Stimulated activated CD8-positive, alpha-beta memory T cell treated with anti-CD3 and anti-CD28 coated beads, Interleukin-4, amount 100 ng/mL, for 4 hours (primary cell): ENCODE data around the gene AXDND1.

Experiments
- DNase-seq, 2 donors: peaks; one replicate each; pipeline ENCODE4 v3.0.0-alpha.2; 2020; ENCODE audit warnings: low read depth in 2 of 2, low spot score in 1 of 2

Gene AXDND1

GRCh38 chr1:179558078-179558477 lies 192.3 kb downstream of the AXDND1 start:
- no peak for DNase-seq

GRCh38 chr1:179575497-179576314 lies 209.9 kb downstream of the AXDND1 start, which contains the start of gene NPHS2:
Gene NPHS2, minus strand, starts transcription at chr1:179575948. Its CDS starts 84 bp downstream, at chr1:179575864.
- DNase-seq = no peak

- no peak for DNase-seq
Measured at GRCh38 chr1:179576509-179576908, 210.7 kb downstream of the AXDND1 start.

DNA sequence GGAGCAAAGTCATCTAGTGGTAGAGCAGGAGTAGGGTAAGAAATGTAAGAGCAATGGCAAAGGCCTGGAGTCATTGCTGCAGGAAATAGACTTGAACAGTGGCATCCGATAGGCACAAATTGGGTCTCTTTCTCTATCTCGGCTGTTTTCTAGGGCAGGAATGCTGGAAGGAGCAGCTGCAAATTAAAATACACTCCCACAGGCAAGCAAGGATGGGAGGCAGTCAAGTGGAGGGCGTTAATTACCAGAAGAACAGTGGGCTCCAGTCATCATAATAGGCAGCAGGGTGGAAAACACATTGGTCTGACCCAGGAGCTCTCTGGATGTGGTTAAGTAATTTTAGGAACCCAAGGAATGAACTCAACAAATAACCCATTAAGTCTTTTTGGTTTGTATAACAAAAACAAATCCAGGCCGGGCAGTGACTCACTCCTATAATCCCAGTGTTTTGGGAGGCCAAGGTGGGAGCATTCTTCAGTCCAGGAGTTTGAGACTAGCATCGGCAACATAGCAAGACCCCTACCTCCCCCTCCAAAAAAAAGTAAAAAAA lies 218.1 kb downstream of the AXDND1 start:
- no peak for DNase-seq

- no peak for DNase-seq
Measured at GRCh38 chr1:179586107-179586823, 220.5 kb downstream of the AXDND1 start.

DNA sequence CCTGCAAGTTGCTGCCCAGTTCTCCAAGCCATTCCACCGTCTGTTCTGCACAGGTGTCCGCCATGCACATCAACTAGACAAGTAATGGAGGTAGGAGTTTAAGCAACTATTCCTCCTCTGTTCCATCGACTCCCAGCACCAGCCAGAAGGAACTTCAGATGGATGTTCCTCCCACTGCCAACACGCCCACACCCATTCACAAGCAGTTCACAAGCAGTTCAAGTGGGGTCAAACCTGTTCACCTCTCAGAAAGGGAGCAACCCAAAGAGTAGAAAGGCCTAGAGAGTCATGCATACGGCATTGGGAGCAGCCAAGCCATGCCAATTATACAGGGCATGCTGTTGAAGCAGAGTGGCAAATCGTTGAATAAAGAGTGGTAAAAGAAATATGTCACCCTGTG lies 221.6 kb downstream of the AXDND1 start:
- no peak for DNase-seq

GRCh38 chr1:179588425-179589024 lies 222.8 kb downstream of the AXDND1 start:
- no peak for DNase-seq

GRCh38 chr1:179589509-179589908 lies 223.7 kb downstream of the AXDND1 start:
- DNase-seq = no peak

DNA sequence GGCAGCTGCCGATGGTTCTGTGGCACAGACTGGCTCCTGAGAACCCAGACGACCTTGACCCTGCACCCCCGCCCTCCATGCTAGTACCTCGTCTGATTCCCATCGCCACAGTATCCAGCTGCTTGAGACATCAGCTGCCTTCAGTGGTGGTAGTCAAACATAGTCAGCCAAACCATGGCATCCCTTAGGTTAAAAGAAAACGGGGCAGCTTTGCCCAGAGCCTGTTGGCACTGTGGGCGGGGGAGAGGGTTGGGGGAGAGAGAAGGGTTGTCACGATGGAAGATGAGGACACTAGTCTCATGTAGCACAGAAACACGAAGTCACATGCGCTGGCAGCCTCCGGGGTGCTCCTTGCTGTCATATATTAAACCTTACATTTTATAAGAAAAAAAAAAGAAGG lies 224.9 kb downstream of the AXDND1 start:
- no peak for DNase-seq

DNA sequence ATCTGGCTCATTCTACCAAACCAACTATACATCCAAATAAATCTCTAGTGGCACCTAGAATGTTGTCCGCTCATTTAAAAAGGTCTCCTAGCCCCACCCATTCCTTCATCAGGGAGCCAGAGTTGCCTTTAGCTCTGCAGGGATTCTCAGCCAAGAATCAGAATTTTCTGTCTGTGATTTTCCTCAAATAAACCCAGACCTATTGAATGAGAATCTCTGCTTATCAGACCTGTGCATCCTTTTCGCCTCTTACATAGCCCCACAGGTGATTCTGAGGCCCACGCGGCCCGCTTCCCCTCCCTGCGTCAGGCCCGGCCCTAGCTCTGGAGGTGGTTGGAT lies 225.5 kb downstream of the AXDND1 start:
- no peak for DNase-seq

DNA sequence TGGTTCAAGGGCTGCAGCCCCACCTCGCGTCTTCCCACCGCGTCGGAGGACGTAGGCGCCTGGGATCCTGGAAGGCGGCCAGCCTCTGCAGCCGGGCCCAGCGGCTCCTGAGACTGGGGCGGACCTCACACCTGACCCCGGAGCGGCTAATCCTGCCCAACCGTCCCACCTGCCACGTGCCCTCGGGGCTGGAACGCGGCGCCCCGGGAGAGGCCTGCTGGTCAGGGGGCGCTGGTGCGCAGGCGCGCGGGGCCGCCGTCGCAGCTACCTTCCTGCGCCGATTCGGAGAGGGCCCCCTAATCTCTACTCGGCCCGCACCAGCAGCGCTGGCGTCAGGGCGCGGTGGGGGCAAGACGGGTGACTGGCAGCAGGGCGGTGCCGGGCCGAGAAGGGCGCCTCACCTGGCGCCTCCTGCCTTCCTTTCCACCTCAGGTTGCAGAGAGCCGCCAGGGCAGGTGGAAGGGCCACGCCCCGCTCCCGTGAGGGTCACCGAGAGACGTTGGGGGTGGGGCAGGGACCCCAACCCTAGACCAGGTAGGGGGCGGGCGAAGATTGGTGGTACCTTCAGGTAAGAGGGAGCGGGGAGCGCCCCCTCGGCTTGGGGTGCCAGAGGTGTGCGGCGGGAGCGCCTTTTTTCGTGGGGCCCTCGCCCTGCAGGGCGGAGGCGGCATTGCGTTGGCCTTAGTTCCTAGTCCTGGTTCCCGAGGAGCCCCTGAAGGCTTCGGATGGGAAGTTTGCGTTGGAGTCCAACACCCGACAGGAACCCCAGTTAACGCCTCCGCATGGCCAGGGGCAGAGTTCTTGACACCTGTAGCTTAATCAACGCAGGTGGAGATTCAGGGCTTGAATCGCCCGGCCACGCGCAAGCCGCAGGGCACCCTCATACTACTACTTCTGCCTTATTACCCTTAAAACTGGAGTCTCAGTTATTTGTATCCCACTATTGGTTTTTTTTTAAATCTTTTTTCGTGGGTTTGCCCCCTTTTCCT lies 226.1 kb downstream of the AXDND1 start, which contains the start of gene TDRD5:
TDRD5 (plus strand) TSS at position 241 of the 989 bp plus-strand sequence. CDS start 784 bp downstream, outside the sequence.
- no peak for DNase-seq

GRCh38 chr1:179598631-179599030 lies 232.9 kb downstream of the AXDND1 start:
- no peak for DNase-seq

GRCh38 chr1:179599623-179600249 lies 234.0 kb downstream of the AXDND1 start:
- DNase-seq = no peak

DNA sequence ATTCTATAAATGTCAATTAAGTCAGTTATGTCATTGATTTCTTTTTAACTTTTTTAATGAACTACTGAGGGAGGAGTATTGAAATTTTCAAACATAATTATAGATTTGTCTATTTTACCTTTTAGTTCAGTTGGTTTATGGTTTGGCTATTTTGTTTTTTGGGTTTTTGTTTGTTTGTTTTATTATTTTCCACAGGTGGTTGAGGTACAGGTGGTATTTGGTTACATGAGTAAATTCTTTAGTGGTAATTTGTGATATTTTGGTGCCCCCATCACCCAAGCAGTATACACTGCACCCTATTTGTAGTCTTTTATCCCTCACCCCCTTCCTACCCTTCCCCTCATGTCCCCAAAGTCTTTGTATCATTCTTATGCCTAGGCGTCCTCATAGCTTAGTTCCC lies 235.3 kb downstream of the AXDND1 start:
- no peak for DNase-seq
